Measurements from ENCODE around the gene AGAP1. TPM values are rescaled to one million over a fixed set of nuclear protein-coding genes. Genes with fewer than 3 reads are reported as not detected.

AGAP1 gene
- total RNA-seq, 1 experiment from 2014 or later: 25.8 TPM

GRCh38 chr2:235723811-235724465 is 230.1 kb downstream of the AGAP1 start:
- WGBS (ENCODE audit: extremely low coverage, insufficient read length, low lambda C conversion rate): no CpG with 5 or more reads among the region's 16 CpGs
- H2AK5ac ChIP-seq (ENCODE audit: insufficient read length, low read length): no peak overlapping the region
- no peak overlapping the region for H2BK12ac ChIP-seq (ENCODE audit: insufficient read length, low read depth, low read length)

More at GRCh38 chr2:235723811-235724465, 230.1 kb downstream of the AGAP1 start:
- Histone ChIP-seq H3K4me2 (ENCODE audit: insufficient read depth, insufficient read length, low read length) (no peak overlapping the region), H3T11ph (ENCODE audit: low read length) (no peak overlapping the region), H4K91ac (ENCODE audit: insufficient read length, low read depth, low read length) (no peak overlapping the region), H3K27me3 (ENCODE audit: insufficient read depth, low read length) (no peaks in the 10 kb centered on the region), H3K4me1 (ENCODE audit: insufficient read depth, low read length) (no peaks in the 10 kb centered on the region), H4K5ac (ENCODE audit: insufficient read length, low read depth, low read length) (no peak overlapping the region), H3K9ac (ENCODE audit: extremely low read depth, insufficient read length, low read length) (no peak overlapping the region), H4K20me1 (ENCODE audit: control insufficient read depth, insufficient read depth, insufficient read length) (no peaks in the 10 kb centered on the region), H2AFZ (ENCODE audit: low read length) (no peak overlapping the region), H3K79me2 (ENCODE audit: insufficient read depth, low read length) (no peaks in the 10 kb centered on the region), H3K23ac (ENCODE audit: insufficient read length, low read depth, low read length) (no peak overlapping the region), H3K9me3 (ENCODE audit: control insufficient read depth, low read depth, low read length) (no peaks in the 10 kb centered on the region), H3K56ac (ENCODE audit: insufficient read length, low read depth, low read length) (no peak overlapping the region), H3K23me2 (ENCODE audit: insufficient read length, low read depth, low read length, poor library complexity, severe bottlenecking) (no peaks in the 10 kb centered on the region), H2BK20ac (ENCODE audit: low read depth, low read length, poor library complexity, severe bottlenecking) (no peak overlapping the region), H3K14ac (ENCODE audit: insufficient read depth, low read length) (no peak overlapping the region; the same call in 1 of the 2 replicates), H4K8ac (replicated peaks; ENCODE audit: insufficient read length, low read depth, low read length) (no peak overlapping the region), H2BK120ac (ENCODE audit: low read depth, low read length, poor library complexity, severe bottlenecking) (no peak overlapping the region), H2BK15ac (ENCODE audit: low read depth, low read length) (no peak overlapping the region), H3K27ac (ENCODE audit: insufficient read length, low read depth, low read length) (no peak overlapping the region), H2BK5ac (ENCODE audit: insufficient read length, low read length) (no peak overlapping the region), H3K18ac (ENCODE audit: insufficient read length, low read depth, low read length) (no peak overlapping the region), H3K4ac (ENCODE audit: low read depth, low read length) (no peak overlapping the region), H3K79me1 (ENCODE audit: insufficient read depth, low read depth, low read length, poor library complexity, severe bottlenecking) (no peaks in the 10 kb centered on the region)
- no peak for TF ChIP-seq CTCF (conservative IDR thresholded peaks at IDR 0.05)
- H3K27ac Mint-ChIP-seq: no peak overlapping the region
- peaks cover 10 to 32% (median 21%) of the 10 kb centered on the region in 3 experiments; a peak in 5 of 7 replicates for H3K36me3 Mint-ChIP-seq (ENCODE audit: insufficient read depth in 1 of 3, low read depth in 3 of 3)
- H3K27me3 Mint-ChIP-seq (ENCODE audit: low read depth): no peaks in the 10 kb centered on the region; the same call in 1 of the 2 replicates
- peaks cover 4 to 10% of the 10 kb centered on the region in 2 experiments; a peak in 2 of 4 replicates for H3K4me1 Mint-ChIP-seq
- DNase-seq: no peak
- H3K4me3 Mint-ChIP-seq: no peak overlapping the region
- no peaks in the 10 kb centered on the region for H3K9me3 Mint-ChIP-seq

All from H9 (cell line).